ENCODE data around the gene COL4A2. TPM values are rescaled to one million over a fixed set of nuclear protein-coding genes. Genes with fewer than 3 reads are reported as not detected.
"Not testable (repeated sequence)": the region's sequence is repeated elsewhere in the genome, so short reads cannot be mapped to it uniquely, and the experiment has no call there.

The COL4A2 gene
- total RNA-seq, 1 donor from 2014 or later: 60.9 TPM

- H3K27me3 Mint-ChIP-seq (ENCODE audit: unreplicated experiment): peaks cover 1% of the 10 kb centered on the region
Observed at GRCh38 chr13:110319397-110319773, 12.3 kb downstream of the COL4A2 start.

GRCh38 chr13:110319774-110320509 lies 12.9 kb downstream of the COL4A2 start:
- no peak for DNase-seq
- H3K36me3 Mint-ChIP-seq (ENCODE audit: unreplicated experiment): peaks cover 7% of the 10 kb centered on the region
- H3K27ac Mint-ChIP-seq (ENCODE audit: unreplicated experiment): no peak overlapping the region
- H3K9me3 Mint-ChIP-seq (ENCODE audit: unreplicated experiment): no peaks in the 10 kb centered on the region
- no peak overlapping the region for H3K4me3 Mint-ChIP-seq (ENCODE audit: unreplicated experiment)
- peaks cover 5% of the 10 kb centered on the region for H3K27me3 Mint-ChIP-seq (ENCODE audit: unreplicated experiment)
- TF ChIP-seq CTCF (IDR thresholded peaks at IDR 0.05; ENCODE audit: partially characterized antibody, unreplicated experiment): no peak
- peaks cover 3% of the 10 kb centered on the region for H3K4me1 Mint-ChIP-seq (ENCODE audit: low read depth, unreplicated experiment)

More at GRCh38 chr13:110319397-110319773, 12.3 kb downstream of the COL4A2 start:
- no peak for TF ChIP-seq CTCF (IDR thresholded peaks at IDR 0.05; ENCODE audit: partially characterized antibody, unreplicated experiment)
- DNase-seq: no peak
- no peaks in the 10 kb centered on the region for H3K9me3 Mint-ChIP-seq (ENCODE audit: unreplicated experiment)
- peaks cover under 1% of the 10 kb centered on the region for H3K4me1 Mint-ChIP-seq (ENCODE audit: low read depth, unreplicated experiment)
- peaks cover 7% of the 10 kb centered on the region for H3K36me3 Mint-ChIP-seq (ENCODE audit: unreplicated experiment)
- no peak overlapping the region for H3K27ac Mint-ChIP-seq (ENCODE audit: unreplicated experiment)
- no peak overlapping the region for H3K4me3 Mint-ChIP-seq (ENCODE audit: unreplicated experiment)

- Mint-ChIP-seq H3K27me3 (ENCODE audit: unreplicated experiment) (peaks cover 5% of the 10 kb centered on the region), H3K9me3 (ENCODE audit: unreplicated experiment) (no peaks in the 10 kb centered on the region), H3K36me3 (ENCODE audit: unreplicated experiment) (peaks cover 7% of the 10 kb centered on the region), H3K4me3 (ENCODE audit: unreplicated experiment) (no peak overlapping the region), H3K27ac (ENCODE audit: unreplicated experiment) (no peak overlapping the region), H3K4me1 (ENCODE audit: low read depth, unreplicated experiment) (peaks cover 4% of the 10 kb centered on the region)
- TF ChIP-seq CTCF (IDR thresholded peaks at IDR 0.05; ENCODE audit: partially characterized antibody, unreplicated experiment): no peak
- no peak for DNase-seq
Observed at GRCh38 chr13:110320645-110321044, 13.6 kb downstream of the COL4A2 start.

- not testable (repeated sequence) for H3K27ac Mint-ChIP-seq (ENCODE audit: unreplicated experiment); H3K4me3 Mint-ChIP-seq (ENCODE audit: unreplicated experiment); H3K4me1 Mint-ChIP-seq (ENCODE audit: low read depth, unreplicated experiment); H3K27me3 Mint-ChIP-seq (ENCODE audit: unreplicated experiment); H3K36me3 Mint-ChIP-seq (ENCODE audit: unreplicated experiment); H3K9me3 Mint-ChIP-seq (ENCODE audit: unreplicated experiment); DNase-seq
Observed at GRCh38 chr13:110321573-110321972, 14.5 kb downstream of the COL4A2 start.

- H3K27me3 Mint-ChIP-seq (ENCODE audit: unreplicated experiment): peaks cover 8% of the 10 kb centered on the region
- DNase-seq: no peak
- H3K4me1 Mint-ChIP-seq (ENCODE audit: low read depth, unreplicated experiment): peaks cover 16% of the 10 kb centered on the region
- no peak overlapping the region for H3K4me3 Mint-ChIP-seq (ENCODE audit: unreplicated experiment)
- H3K9me3 Mint-ChIP-seq (ENCODE audit: unreplicated experiment): no peaks in the 10 kb centered on the region
- H3K27ac Mint-ChIP-seq (ENCODE audit: unreplicated experiment): no peak overlapping the region
- peaks cover 7% of the 10 kb centered on the region for H3K36me3 Mint-ChIP-seq (ENCODE audit: unreplicated experiment)
- no peak for TF ChIP-seq CTCF (IDR thresholded peaks at IDR 0.05; ENCODE audit: partially characterized antibody, unreplicated experiment)
Observed at GRCh38 chr13:110322126-110322827, 15.2 kb downstream of the COL4A2 start.
